ENCODE data around the gene ARHGAP27. TPM values are rescaled to one million over a fixed set of nuclear protein-coding genes. Genes with fewer than 3 reads are reported as not detected.

The ARHGAP27 gene
- total and polyA plus RNA-seq, 2 of the 13 experiments (the other 11 are each of a cell fraction or from before 2014, with no cell fraction given) = 15.5 to 18.9 TPM

DNA sequence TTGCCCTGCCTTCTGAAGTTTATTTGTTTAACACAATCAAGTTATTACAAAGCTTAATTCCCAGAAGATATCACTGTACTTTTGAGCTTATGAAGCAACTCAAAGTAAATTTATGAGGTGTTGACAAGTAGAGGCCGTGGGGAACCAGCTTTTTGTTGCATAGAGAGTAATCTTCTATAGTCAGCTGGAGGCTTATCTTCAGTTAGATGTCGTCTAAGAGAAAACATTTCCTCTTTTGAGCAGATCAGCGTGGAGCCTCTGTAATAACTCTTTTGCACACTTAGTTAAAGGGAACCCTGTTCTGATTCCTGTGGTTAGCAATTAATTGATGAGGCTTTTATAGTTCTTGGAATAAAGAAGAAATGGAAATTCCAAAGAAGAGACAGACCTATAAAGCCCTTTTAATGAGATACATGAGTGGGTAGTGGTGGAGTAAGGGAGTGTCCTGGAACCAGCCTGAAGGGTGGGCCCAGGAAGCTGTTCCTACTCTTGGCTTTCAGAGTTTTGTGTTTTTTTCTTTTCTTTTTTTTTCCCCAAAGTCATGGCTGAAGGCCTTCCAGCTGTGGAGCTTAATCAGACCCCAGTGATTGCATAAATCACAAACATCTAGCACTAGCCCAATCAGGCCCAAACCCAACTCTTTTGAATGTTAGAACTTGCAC, 87.0 kb downstream of the ARHGAP27 start:
- TF ChIP-seq, protein P1, sequence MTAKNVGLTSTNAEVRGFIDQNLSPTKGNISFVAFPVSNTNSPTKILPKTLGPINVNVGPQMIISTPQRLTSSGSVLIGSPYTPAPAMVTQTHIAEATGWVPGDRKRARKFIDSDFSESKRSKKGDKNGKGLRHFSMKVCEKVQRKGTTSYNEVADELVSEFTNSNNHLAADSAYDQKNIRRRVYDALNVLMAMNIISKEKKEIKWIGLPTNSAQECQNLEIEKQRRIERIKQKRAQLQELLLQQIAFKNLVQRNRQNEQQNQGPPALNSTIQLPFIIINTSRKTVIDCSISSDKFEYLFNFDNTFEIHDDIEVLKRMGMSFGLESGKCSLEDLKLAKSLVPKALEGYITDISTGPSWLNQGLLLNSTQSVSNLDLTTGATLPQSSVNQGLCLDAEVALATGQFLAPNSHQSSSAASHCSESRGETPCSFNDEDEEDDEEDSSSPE (CRISPR knock-in tag; IDR thresholded peaks at IDR 0.05) = no peak
- TF ChIP-seq, protein P2, sequence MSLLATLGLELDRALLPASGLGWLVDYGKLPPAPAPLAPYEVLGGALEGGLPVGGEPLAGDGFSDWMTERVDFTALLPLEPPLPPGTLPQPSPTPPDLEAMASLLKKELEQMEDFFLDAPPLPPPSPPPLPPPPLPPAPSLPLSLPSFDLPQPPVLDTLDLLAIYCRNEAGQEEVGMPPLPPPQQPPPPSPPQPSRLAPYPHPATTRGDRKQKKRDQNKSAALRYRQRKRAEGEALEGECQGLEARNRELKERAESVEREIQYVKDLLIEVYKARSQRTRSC (CRISPR knock-in tag; IDR thresholded peaks at IDR 0.05; ENCODE audit: low read depth) = no peak
- TF ChIP-seq, protein P3, sequence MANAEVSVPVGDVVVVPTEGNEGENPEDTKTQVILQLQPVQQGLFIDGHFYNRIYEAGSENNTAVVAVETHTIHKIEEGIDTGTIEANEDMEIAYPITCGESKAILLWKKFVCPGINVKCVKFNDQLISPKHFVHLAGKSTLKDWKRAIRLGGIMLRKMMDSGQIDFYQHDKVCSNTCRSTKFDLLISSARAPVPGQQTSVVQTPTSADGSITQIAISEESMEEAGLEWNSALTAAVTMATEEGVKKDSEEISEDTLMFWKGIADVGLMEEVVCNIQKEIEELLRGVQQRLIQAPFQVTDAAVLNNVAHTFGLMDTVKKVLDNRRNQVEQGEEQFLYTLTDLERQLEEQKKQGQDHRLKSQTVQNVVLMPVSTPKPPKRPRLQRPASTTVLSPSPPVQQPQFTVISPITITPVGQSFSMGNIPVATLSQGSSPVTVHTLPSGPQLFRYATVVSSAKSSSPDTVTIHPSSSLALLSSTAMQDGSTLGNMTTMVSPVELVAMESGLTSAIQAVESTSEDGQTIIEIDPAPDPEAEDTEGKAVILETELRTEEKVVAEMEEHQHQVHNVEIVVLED (CRISPR knock-in tag; IDR thresholded peaks at IDR 0.05; ENCODE audit: borderline replicate concordance) = no peak
- TF ChIP-seq TCF7L2 (IDR thresholded peaks at IDR 0.05; ENCODE audit: low read depth, low read length) = no peak
- no peak for TF ChIP-seq SP5 (CRISPR knock-in tag; IDR thresholded peaks at IDR 0.05; ENCODE audit: borderline replicate concordance, low read depth)
- TF ChIP-seq, protein P4, sequence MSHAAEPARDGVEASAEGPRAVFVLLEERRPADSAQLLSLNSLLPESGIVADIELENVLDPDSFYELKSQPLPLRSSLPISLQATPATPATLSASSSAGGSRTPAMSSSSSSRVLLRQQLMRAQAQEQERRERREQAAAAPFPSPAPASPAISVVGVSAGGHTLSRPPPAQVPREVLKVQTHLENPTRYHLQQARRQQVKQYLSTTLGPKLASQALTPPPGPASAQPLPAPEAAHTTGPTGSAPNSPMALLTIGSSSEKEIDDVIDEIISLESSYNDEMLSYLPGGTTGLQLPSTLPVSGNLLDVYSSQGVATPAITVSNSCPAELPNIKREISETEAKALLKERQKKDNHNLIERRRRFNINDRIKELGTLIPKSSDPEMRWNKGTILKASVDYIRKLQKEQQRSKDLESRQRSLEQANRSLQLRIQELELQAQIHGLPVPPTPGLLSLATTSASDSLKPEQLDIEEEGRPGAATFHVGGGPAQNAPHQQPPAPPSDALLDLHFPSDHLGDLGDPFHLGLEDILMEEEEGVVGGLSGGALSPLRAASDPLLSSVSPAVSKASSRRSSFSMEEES (CRISPR knock-in tag; IDR thresholded peaks at IDR 0.05) = no peak
- no peak for TF ChIP-seq ZNF558 (CRISPR knock-in tag; IDR thresholded peaks at IDR 0.05; ENCODE audit: borderline replicate concordance)
- DNase-seq (ENCODE audit: low spot score) (no peak), ATAC-seq (no peak), FAIRE-seq (no peak)
- ChIA-PET POLR2A (interaction anchor here (1.0 kb wide), 1 partner anchor 197 kb away, joined by 3 read pairs; the partner anchor contains the start of gene HEXIM1), CTCF (ENCODE audit: low intra/inter-chr PET ratio, low total read pairs) (no interaction called here)
- H4K20me1 ChIP-seq (ENCODE audit: insufficient read depth, low read length) = no peaks in the 10 kb centered on the region
- H3K4me2 ChIP-seq (ENCODE audit: low read depth, low read length) = no peak overlapping the region
- WGBS (ENCODE audit: low lambda C conversion rate) = 5% methylated on average over 3 of the region's 3 CpGs
- intact Hi-C loops (cut with micrococcal nuclease; ENCODE audit: unreplicated experiment) = no loop called here
- no peak overlapping the region for H2AFZ ChIP-seq (ENCODE audit: low read length)
- peaks cover 17% of the 10 kb centered on the region for H3K4me1 ChIP-seq (ENCODE audit: insufficient read depth, low read length)
- H3K4me3 ChIP-seq (replicated peaks in 1 of 3; ENCODE audit: insufficient read depth in 1 of 3, low read depth in 2 of 3, low read length in 3 of 3) = no peak overlapping the region
- no TSS peak for BruUV-seq (replicated peaks)
- H3K9me3 ChIP-seq (ENCODE audit: low read length) = no peaks in the 10 kb centered on the region
- no peak overlapping the region for H3K9ac ChIP-seq (ENCODE audit: insufficient read depth, low read depth, low read length)
- no peaks in the 10 kb centered on the region for H3K27me3 ChIP-seq (ENCODE audit: control insufficient read depth in 1 of 2, insufficient read depth in 2 of 2, low read length in 2 of 2)
- H3K79me2 ChIP-seq (ENCODE audit: insufficient read depth, low read length) = no peaks in the 10 kb centered on the region
- no peaks in the 10 kb centered on the region for H3K36me3 ChIP-seq (replicated peaks in 1 of 2; ENCODE audit: control insufficient read depth in 1 of 2, insufficient read depth in 2 of 2, low read length in 2 of 2)
- in situ Hi-C loops (cut with HindIII; ENCODE audit: extremely low pct_ligation_motif_present, low pct_unique_long_range_greater_than_20kb) = no loop called here
- no peak overlapping the region for H3K27ac ChIP-seq (ENCODE audit: extremely low read length, insufficient read depth, low read length)

Data from HepG2 (cell line).